ENCODE data around the gene TLE2.
"Not testable (repeated sequence)": the region's sequence is repeated elsewhere in the genome, so short reads cannot be mapped to it uniquely, and the experiment has no call there.

TLE2 gene

GRCh38 chr19:2973229-2973628 is 55.9 kb downstream of the TLE2 start:
- no peak for DNase-seq (ENCODE audit: low read depth)
- no peak for TF ChIP-seq CTCF (IDR thresholded peaks at IDR 0.05; ENCODE audit: low read depth, low read length, missing control alignments)
- in situ Hi-C loops (cut with HindIII; ENCODE audit: low sequenced_read_pairs): no loop called here
- H3K4me3 ChIP-seq (ENCODE audit: low read depth, low read length): no peak overlapping the region

GRCh38 chr19:2970201-2970835 is 58.8 kb downstream of the TLE2 start:
- in situ Hi-C loops (cut with HindIII; ENCODE audit: low sequenced_read_pairs): no loop called here
- TF ChIP-seq CTCF (IDR thresholded peaks at IDR 0.05; ENCODE audit: low read depth, low read length, missing control alignments): no peak
- no peak overlapping the region for H3K4me3 ChIP-seq (ENCODE audit: low read depth, low read length)
- DNase-seq (ENCODE audit: low read depth): no peak

DNA sequence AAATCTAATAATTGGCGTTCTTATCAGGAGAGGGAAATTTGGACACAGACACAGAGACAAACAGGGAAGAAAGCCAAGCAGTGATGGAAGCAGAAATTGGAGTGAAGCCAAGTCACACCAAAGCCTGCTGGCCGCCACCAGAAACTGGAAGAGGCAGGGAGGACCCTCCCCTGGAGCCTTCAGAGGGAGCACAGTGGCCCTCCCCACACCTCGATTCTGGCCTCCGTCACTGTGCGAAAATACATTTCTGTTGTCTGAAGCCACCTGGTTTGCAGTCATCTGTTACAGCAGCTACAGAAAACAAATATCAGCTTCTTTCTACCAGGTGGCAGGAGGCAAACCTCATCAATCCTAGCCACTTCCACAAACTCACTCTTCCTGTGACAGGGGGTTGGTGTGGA is 60.0 kb downstream of the TLE2 start:
- no peak overlapping the region for H3K4me3 ChIP-seq (ENCODE audit: low read depth, low read length)
- no peak for DNase-seq (ENCODE audit: low read depth)
- TF ChIP-seq CTCF (IDR thresholded peaks at IDR 0.05; ENCODE audit: low read depth, low read length, missing control alignments): no peak
- in situ Hi-C loops (cut with HindIII; ENCODE audit: low sequenced_read_pairs): no loop called here

DNA sequence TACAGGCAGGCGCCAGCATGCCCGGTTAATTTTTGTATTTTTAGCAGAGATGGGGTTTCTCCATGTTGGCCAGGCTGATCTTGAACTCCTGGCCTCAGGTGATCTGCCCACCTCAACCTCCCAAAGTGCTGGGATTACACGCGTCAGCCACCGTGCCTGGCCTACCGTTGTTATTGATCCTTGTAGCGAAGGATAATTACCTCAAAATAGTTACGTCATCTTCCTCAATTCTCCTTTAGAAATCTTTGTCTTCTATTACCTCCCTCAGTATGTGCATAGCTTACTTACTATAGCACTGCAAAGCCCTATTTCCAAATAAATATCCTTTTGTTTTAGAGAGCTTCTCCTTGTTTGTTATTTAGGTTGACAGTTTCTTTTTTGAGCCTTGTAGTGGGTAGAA is 61.1 kb downstream of the TLE2 start:
- in situ Hi-C loops (cut with HindIII; ENCODE audit: low sequenced_read_pairs): no loop called here
- no peak overlapping the region for H3K4me3 ChIP-seq (ENCODE audit: low read depth, low read length)
- no peak for TF ChIP-seq CTCF (IDR thresholded peaks at IDR 0.05; ENCODE audit: low read depth, low read length, missing control alignments)
- DNase-seq (ENCODE audit: low read depth): no peak

GRCh38 chr19:2964874-2965273 is 64.2 kb downstream of the TLE2 start:
- TF ChIP-seq CTCF (IDR thresholded peaks at IDR 0.05; ENCODE audit: low read depth, low read length, missing control alignments): no peak
- no peak overlapping the region for H3K4me3 ChIP-seq (ENCODE audit: low read depth, low read length)
- in situ Hi-C loops (cut with HindIII; ENCODE audit: low sequenced_read_pairs): no loop called here
- DNase-seq (ENCODE audit: low read depth): no peak

GRCh38 chr19:2963631-2964030 is 65.4 kb downstream of the TLE2 start:
- in situ Hi-C loops (cut with HindIII; ENCODE audit: low sequenced_read_pairs); DNase-seq (ENCODE audit: low read depth): not testable (repeated sequence)

GRCh38 chr19:2963122-2963521 is 66.0 kb downstream of the TLE2 start:
- no peak for TF ChIP-seq CTCF (IDR thresholded peaks at IDR 0.05; ENCODE audit: low read depth, low read length, missing control alignments)
- in situ Hi-C loops (cut with HindIII; ENCODE audit: low sequenced_read_pairs): no loop called here

More at GRCh38 chr19:2963631-2964030, 65.4 kb downstream of the TLE2 start:
- not testable (repeated sequence) for H3K4me3 ChIP-seq (ENCODE audit: low read depth, low read length)

More at GRCh38 chr19:2963122-2963521, 66.0 kb downstream of the TLE2 start:
- no peak for DNase-seq (ENCODE audit: low read depth)
- H3K4me3 ChIP-seq (ENCODE audit: low read depth, low read length): no peak overlapping the region
